Measurements from ENCODE around the gene ADIRF. TPM values are rescaled to one million over a fixed set of nuclear protein-coding genes. Genes with fewer than 3 reads are reported as not detected.

ADIRF gene
- polyA plus RNA-seq, 1 donor (not counting 4 experiments of a cell fraction or from before 2014, with no cell fraction given): 157 TPM

GRCh38 chr10:86941426-86941825 lies 26.9 kb upstream of the ADIRF start:
- dilution Hi-C loops (cut with MboI; ENCODE audit: extremely low pct_ligation_motif_present, low sequenced_read_pairs): no loop called here
- H3K9me3 ChIP-seq (ENCODE audit: control insufficient read depth, low read depth, low read length): no peaks in the 10 kb centered on the region
- no peak for DNase-seq (ENCODE audit: low read depth, low spot score)

GRCh38 chr10:86941991-86942421 lies 26.3 kb upstream of the ADIRF start:
- H3K36me3 ChIP-seq (ENCODE audit: control insufficient read depth in 2 of 2, extremely low read depth in 1 of 2, insufficient read depth in 2 of 2, low read length in 2 of 2): peaks cover under 1 to 5% of the 10 kb centered on the region in 2 experiments
- no peak overlapping the region for H3K4me3 ChIP-seq (ENCODE audit: control insufficient read depth in 2 of 3, extremely low read depth in 1 of 3, insufficient read depth in 2 of 3, low read depth in 1 of 3, low read length in 3 of 3)
- TF ChIP-seq CTCF (optimal IDR thresholded peaks at IDR 0.05 in 1 of 3, IDR thresholded peaks at IDR 0.05 in 1 of 3, conservative IDR thresholded peaks at IDR 0.05 in 1 of 3; ENCODE audit: extremely low read depth in 1 of 3, insufficient read depth in 2 of 3, low read length in 3 of 3): no peak
- H3K9me3 ChIP-seq (ENCODE audit: control insufficient read depth, low read depth, low read length): no peaks in the 10 kb centered on the region
- H3K27me3 ChIP-seq (ENCODE audit: control insufficient read depth, extremely low read depth, insufficient read depth, low read length): no peaks in the 10 kb centered on the region
- dilution Hi-C loops (cut with MboI; ENCODE audit: extremely low pct_ligation_motif_present, low sequenced_read_pairs): no loop called here
- no peaks in the 10 kb centered on the region for H3K79me2 ChIP-seq (ENCODE audit: control insufficient read depth, insufficient read depth, low read length)
- no peak overlapping the region for H3K27ac ChIP-seq (ENCODE audit: control insufficient read depth, insufficient read depth, low read length)
- H3K4me1 ChIP-seq (ENCODE audit: control insufficient read depth, extremely low read depth, insufficient read depth, low read length): no peaks in the 10 kb centered on the region
- no peak overlapping the region for H3K4me2 ChIP-seq (ENCODE audit: control insufficient read depth, extremely low read depth, insufficient read depth, low read depth, low read length)
- H2AFZ ChIP-seq (ENCODE audit: control insufficient read depth, low read length): no peak overlapping the region
- no peaks in the 10 kb centered on the region for H3K9me1 ChIP-seq (ENCODE audit: control insufficient read depth, extremely low read depth, insufficient read depth, low read length)
- DNase-seq (ENCODE audit: low read depth, low spot score) (no peak), FAIRE-seq (no peak)
- no peak overlapping the region for H3K9ac ChIP-seq (ENCODE audit: control insufficient read depth, extremely low read depth, insufficient read depth, low read length)
- H4K20me1 ChIP-seq (ENCODE audit: control insufficient read depth, extremely low read depth, insufficient read depth, low read length): no peaks in the 10 kb centered on the region

More at GRCh38 chr10:86941426-86941825, 26.9 kb upstream of the ADIRF start:
- H3K79me2 ChIP-seq (ENCODE audit: control insufficient read depth, insufficient read depth, low read length): no peaks in the 10 kb centered on the region
- no peaks in the 10 kb centered on the region for H3K9me1 ChIP-seq (ENCODE audit: control insufficient read depth, extremely low read depth, insufficient read depth, low read length)
- no peak overlapping the region for H3K27ac ChIP-seq (ENCODE audit: control insufficient read depth, insufficient read depth, low read length)
- no peak for TF ChIP-seq EZH2 (IDR thresholded peaks at IDR 0.05; ENCODE audit: low read length)
- TF ChIP-seq CTCF (optimal IDR thresholded peaks at IDR 0.05 in 1 of 3, IDR thresholded peaks at IDR 0.05 in 1 of 3, conservative IDR thresholded peaks at IDR 0.05 in 1 of 3; ENCODE audit: extremely low read depth in 1 of 3, insufficient read depth in 2 of 3, low read length in 3 of 3): no peak
- no peak overlapping the region for H2AFZ ChIP-seq (ENCODE audit: control insufficient read depth, low read length)
- H3K4me2 ChIP-seq (ENCODE audit: control insufficient read depth, extremely low read depth, insufficient read depth, low read depth, low read length): no peak overlapping the region
- no peak for FAIRE-seq
- H3K9ac ChIP-seq (ENCODE audit: control insufficient read depth, extremely low read depth, insufficient read depth, low read length): no peak overlapping the region
- no peaks in the 10 kb centered on the region for H3K27me3 ChIP-seq (ENCODE audit: control insufficient read depth, extremely low read depth, insufficient read depth, low read length)
- no peaks in the 10 kb centered on the region for H3K4me1 ChIP-seq (ENCODE audit: control insufficient read depth, extremely low read depth, insufficient read depth, low read length)
- no peaks in the 10 kb centered on the region for H4K20me1 ChIP-seq (ENCODE audit: control insufficient read depth, extremely low read depth, insufficient read depth, low read length)
- no peak overlapping the region for H3K4me3 ChIP-seq (ENCODE audit: control insufficient read depth in 2 of 3, extremely low read depth in 1 of 3, insufficient read depth in 2 of 3, low read depth in 1 of 3, low read length in 3 of 3)
- H3K36me3 ChIP-seq (ENCODE audit: control insufficient read depth in 2 of 2, extremely low read depth in 1 of 2, insufficient read depth in 2 of 2, low read length in 2 of 2): peaks cover 7% of the 10 kb centered on the region in 2 experiments
